Lower lobe of right lung (tissue), 2 donors: ENCODE results near the gene CC2D2A. TPM values are rescaled to one million over a fixed set of nuclear protein-coding genes. Genes with fewer than 3 reads are reported as not detected.

ENCODE experiments used
- ATAC-seq, 2 donors: fragments of 200-7000 bp; cut with Tn5 transposase; one replicate each; pipeline ENCODE4 v1.9.1; 2020 to 2022; ENCODE audit warnings: mild to moderate bottlenecking in 2 of 2, moderate library complexity in 2 of 2
- DNase-seq: peaks from one replicate; pipeline ENCODE4 v3.0.0-alpha.2; 2020
- H3K27ac ChIP-seq: fragments of 200-600 bp; one replicate; pipeline ENCODE4 v1.8.0; 2022
- H3K27me3 ChIP-seq: fragments of 200-600 bp; one replicate; pipeline ENCODE4 v1.8.0; 2022; ENCODE audit warnings: low read depth
- H3K36me3 ChIP-seq: fragments of 200-600 bp; one replicate; pipeline ENCODE4 v1.8.0; 2022; ENCODE audit warnings: mild to moderate bottlenecking
- H3K4me1 ChIP-seq: fragments of 200-600 bp; one replicate; pipeline ENCODE4 v1.8.0; 2022
- H3K4me3 ChIP-seq: fragments of 200-600 bp; one replicate; pipeline ENCODE4 v1.8.0; 2022; ENCODE audit warnings: mild to moderate bottlenecking
- H3K9me3 ChIP-seq: fragments of 200-600 bp; one replicate; pipeline ENCODE4 v1.8.0; 2022
- CTCF ChIP-seq: fragments of 200-600 bp; IDR thresholded peaks from one replicate; pipeline ENCODE4 v1.8.0; 2022; ENCODE audit warnings: antibody characterized with exemption, mild to moderate bottlenecking
- intact Hi-C: fragments of 100-400 bp; cut with DNase I; formaldehyde crosslinking; loops from one replicate; pipeline ENCODE4 v1.11.0; 2022
- total RNA-seq: library from RNA; stranded (reverse); fragmentation: NEBNext Ultra II Directional; extraction: Animal tissue kit (Norgen Biotek cat#: 25700); gene quantifications from one replicate; pipeline ENCODE4 v1.2.1, GENCODE V29; 2021
- donor health status: DM: no; HTN: yes; CAD: no; lungs with severe emphysema.

Gene CC2D2A
- total RNA-seq, 1 donor from 2014 or later: 21.2 TPM

DNA sequence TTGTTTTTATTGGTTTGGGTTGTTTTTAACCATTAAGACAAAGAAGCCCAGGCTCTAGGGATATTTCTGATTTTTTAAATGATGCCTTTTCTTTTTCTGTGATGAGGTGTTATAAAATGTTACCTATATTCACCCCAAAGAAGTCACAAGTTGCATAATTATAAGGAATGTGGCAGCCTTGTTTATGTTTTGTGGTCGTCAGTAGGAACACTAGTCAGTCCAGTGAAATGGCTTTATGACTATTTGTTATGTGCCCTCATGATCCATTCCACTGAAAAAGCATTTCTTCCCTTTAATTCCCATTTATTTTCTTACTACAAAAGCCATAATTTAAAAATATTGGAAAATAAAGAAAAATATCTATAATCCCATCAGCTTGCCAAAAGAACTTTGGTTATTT is 34.4 kb downstream of the CC2D2A start:
- no peak overlapping the region for H3K27ac ChIP-seq
- H3K27me3 ChIP-seq: no peaks in the 10 kb centered on the region
- no peaks in the 10 kb centered on the region for H3K9me3 ChIP-seq
- H3K4me3 ChIP-seq: no peak overlapping the region
- H3K4me1 ChIP-seq: no peaks in the 10 kb centered on the region
- H3K36me3 ChIP-seq: peaks cover 12% of the 10 kb centered on the region
- intact Hi-C loops: no loop called here
- ATAC-seq: no peak
- no peak for TF ChIP-seq CTCF
- no peak for DNase-seq

DNA sequence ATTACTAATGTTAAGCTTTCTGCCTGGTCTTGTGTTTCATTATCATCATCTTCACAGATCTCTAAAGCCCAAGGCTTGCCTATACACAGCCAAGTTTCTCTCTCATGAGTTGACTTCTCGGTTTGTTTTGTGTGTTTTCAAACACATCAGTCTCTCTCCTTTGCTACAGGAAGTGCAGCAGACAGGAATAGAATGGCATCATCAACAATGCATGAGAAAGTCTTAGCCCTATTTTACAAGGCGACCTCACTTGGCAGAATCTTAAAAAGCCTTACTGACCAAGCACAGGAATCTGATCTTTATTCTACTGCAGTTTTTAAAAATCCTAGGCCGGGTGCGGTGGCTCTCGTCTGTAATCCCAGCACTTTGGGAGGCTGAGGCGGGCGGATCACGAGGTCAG is 36.8 kb downstream of the CC2D2A start:
- no peaks in the 10 kb centered on the region for H3K9me3 ChIP-seq
- DNase-seq: no peak
- no peak overlapping the region for H3K4me3 ChIP-seq
- H3K36me3 ChIP-seq: peaks cover 29% of the 10 kb centered on the region
- no peak overlapping the region for H3K27ac ChIP-seq
- no peak for TF ChIP-seq CTCF
- no peak for ATAC-seq
- H3K27me3 ChIP-seq: no peaks in the 10 kb centered on the region
- intact Hi-C loops: no loop called here
- H3K4me1 ChIP-seq: no peaks in the 10 kb centered on the region

DNA sequence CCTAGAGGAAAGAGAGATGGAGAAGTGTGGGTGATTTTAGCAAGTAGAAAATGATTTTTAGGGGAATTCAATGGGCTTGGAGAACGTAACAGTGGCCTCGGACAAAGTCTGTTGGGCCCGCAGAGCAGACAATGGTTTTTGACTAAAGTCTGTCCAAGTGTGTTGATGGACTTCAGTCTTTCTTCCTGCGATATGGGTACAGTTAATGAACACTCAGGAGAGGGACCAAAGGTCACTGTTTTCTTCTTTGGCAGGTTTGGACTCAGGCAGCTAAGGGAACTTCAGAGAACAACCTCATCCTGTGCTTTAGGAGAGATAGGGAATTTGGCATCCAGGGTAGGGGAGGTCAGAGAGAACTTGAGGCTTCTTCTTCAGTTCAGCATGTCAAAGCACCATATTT is 38.0 kb downstream of the CC2D2A start:
- Histone ChIP-seq H3K27me3 (no peaks in the 10 kb centered on the region), H3K27ac (no peak overlapping the region), H3K4me3 (no peak overlapping the region), H3K4me1 (no peaks in the 10 kb centered on the region), H3K36me3 (peaks cover 41% of the 10 kb centered on the region), H3K9me3 (no peaks in the 10 kb centered on the region)
- no peak for ATAC-seq
- TF ChIP-seq CTCF: no peak
- intact Hi-C loops: no loop called here
- DNase-seq: no peak

DNA sequence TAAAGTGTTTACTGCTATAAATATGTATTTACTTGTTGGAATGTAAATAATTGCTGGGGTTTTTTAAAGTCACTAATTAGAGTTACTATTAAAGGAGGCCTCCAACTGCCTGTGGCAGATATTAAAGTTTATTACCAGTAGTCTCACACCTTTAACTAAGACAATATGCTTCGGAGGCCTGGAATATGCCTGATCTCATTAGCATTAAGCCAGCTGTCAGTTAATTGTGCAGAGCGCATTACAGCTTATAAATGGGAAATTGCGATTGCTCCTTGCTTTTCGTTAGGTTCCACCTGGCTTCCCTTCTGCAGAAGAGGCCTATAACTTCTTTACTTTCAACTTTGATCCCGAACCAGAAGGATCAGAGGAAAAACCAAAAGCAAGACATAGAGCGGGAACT is 41.3 kb downstream of the CC2D2A start:
- H3K4me3 ChIP-seq: no peak overlapping the region
- H3K27me3 ChIP-seq: no peaks in the 10 kb centered on the region
- no peak for ATAC-seq
- no peak for TF ChIP-seq CTCF
- H3K4me1 ChIP-seq: no peaks in the 10 kb centered on the region
- H3K36me3 ChIP-seq: peaks cover 52% of the 10 kb centered on the region
- H3K9me3 ChIP-seq: no peaks in the 10 kb centered on the region
- H3K27ac ChIP-seq: no peak overlapping the region
- intact Hi-C loops: no loop called here
- no peak for DNase-seq

DNA sequence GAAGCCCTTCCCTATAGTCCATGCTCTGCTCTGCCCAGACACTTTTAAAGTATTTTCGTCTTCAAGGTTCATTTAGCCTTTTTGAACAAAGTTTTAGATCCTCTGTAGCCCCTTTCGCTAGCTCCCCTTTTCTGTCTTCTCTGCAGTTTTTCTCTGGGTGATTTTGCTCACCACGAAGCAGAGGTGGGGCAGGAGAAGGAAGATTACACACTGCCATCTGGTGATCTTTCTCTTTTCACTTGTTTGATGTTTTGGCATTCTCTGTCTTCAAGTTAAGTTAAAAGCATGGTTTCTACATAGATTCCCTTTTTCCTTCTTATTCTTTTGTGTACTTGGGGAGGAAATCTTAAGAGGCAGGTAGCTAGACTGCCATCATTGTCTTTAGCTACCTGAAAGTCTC is 43.9 kb downstream of the CC2D2A start:
- DNase-seq (no peak), ATAC-seq (no peak)
- H3K27ac ChIP-seq: no peak overlapping the region
- no peaks in the 10 kb centered on the region for H3K9me3 ChIP-seq
- no peaks in the 10 kb centered on the region for H3K27me3 ChIP-seq
- intact Hi-C loops: no loop called here
- no peaks in the 10 kb centered on the region for H3K4me1 ChIP-seq
- H3K36me3 ChIP-seq: peaks cover 55% of the 10 kb centered on the region
- no peak overlapping the region for H3K4me3 ChIP-seq
- TF ChIP-seq CTCF: no peak

GRCh38 chr4:15515106-15515505 is 45.4 kb downstream of the CC2D2A start:
- no peak overlapping the region for H3K4me3 ChIP-seq
- H3K36me3 ChIP-seq: peaks cover 49% of the 10 kb centered on the region
- DNase-seq: no peak
- ATAC-seq: no peak
- no peaks in the 10 kb centered on the region for H3K27me3 ChIP-seq
- no peaks in the 10 kb centered on the region for H3K9me3 ChIP-seq
- intact Hi-C loops: no loop called here
- no peaks in the 10 kb centered on the region for H3K4me1 ChIP-seq
- no peak for TF ChIP-seq CTCF
- H3K27ac ChIP-seq: no peak overlapping the region
